Measurements from ENCODE around the gene MEAK7. TPM values are rescaled to one million over a fixed set of nuclear protein-coding genes. Genes with fewer than 3 reads are reported as not detected.

Gene MEAK7
- total RNA-seq, 1 donor from 2014 or later, result 28.1 TPM

- peaks cover 8% of the 10 kb centered on the region for H3K9me3 Mint-ChIP-seq (ENCODE audit: unreplicated experiment)
- TF ChIP-seq, protein P1, sequence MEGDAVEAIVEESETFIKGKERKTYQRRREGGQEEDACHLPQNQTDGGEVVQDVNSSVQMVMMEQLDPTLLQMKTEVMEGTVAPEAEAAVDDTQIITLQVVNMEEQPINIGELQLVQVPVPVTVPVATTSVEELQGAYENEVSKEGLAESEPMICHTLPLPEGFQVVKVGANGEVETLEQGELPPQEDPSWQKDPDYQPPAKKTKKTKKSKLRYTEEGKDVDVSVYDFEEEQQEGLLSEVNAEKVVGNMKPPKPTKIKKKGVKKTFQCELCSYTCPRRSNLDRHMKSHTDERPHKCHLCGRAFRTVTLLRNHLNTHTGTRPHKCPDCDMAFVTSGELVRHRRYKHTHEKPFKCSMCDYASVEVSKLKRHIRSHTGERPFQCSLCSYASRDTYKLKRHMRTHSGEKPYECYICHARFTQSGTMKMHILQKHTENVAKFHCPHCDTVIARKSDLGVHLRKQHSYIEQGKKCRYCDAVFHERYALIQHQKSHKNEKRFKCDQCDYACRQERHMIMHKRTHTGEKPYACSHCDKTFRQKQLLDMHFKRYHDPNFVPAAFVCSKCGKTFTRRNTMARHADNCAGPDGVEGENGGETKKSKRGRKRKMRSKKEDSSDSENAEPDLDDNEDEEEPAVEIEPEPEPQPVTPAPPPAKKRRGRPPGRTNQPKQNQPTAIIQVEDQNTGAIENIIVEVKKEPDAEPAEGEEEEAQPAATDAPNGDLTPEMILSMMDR (IDR thresholded peaks at IDR 0.05), result no peak
- peaks cover 27% of the 10 kb centered on the region for H3K36me3 Mint-ChIP-seq (ENCODE audit: unreplicated experiment)
- peak; percentile 30 for DNase-seq (ENCODE audit: extremely low spot score, unreplicated experiment)
- no peak overlapping the region for H3K27ac Mint-ChIP-seq (ENCODE audit: unreplicated experiment)
- no peaks in the 10 kb centered on the region for H3K4me1 Mint-ChIP-seq (ENCODE audit: unreplicated experiment)
- H3K27me3 Mint-ChIP-seq (ENCODE audit: unreplicated experiment), result no peaks in the 10 kb centered on the region
- no peak overlapping the region for H3K4me3 Mint-ChIP-seq (ENCODE audit: unreplicated experiment)
Measured at GRCh38 chr16:84465154-84465553, 39.3 kb downstream of the MEAK7 start.

DNA sequence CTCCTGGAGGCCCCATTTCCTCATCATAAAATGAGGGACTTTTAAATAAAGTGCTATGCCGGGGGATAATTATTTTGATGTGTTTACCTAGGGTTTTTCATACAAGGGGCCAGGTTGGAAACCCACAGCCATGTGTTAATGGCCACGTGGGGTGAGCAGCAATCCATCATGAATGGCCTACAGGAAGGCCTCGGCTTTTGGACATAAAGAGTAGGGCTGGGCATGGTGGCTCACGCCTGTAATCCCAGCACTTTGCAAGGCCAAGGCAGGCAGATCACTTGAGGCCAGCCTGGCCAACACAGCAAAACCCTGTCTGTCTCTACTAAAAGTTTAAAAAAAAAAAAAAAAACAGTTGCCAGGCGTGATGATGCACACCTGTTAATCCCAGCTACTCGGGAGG lies 40.3 kb downstream of the MEAK7 start:
- Mint-ChIP-seq H3K4me3 (ENCODE audit: unreplicated experiment) (no peak overlapping the region), H3K27me3 (ENCODE audit: unreplicated experiment) (no peaks in the 10 kb centered on the region), H3K9me3 (ENCODE audit: unreplicated experiment) (peaks cover 8% of the 10 kb centered on the region), H3K27ac (ENCODE audit: unreplicated experiment) (no peak overlapping the region), H3K36me3 (ENCODE audit: unreplicated experiment) (peaks cover 30% of the 10 kb centered on the region), H3K4me1 (ENCODE audit: unreplicated experiment) (no peaks in the 10 kb centered on the region)
- TF ChIP-seq, protein P1 (IDR thresholded peaks at IDR 0.05), result no peak
- DNase-seq (ENCODE audit: extremely low spot score, unreplicated experiment), result peak; percentile 38

DNA sequence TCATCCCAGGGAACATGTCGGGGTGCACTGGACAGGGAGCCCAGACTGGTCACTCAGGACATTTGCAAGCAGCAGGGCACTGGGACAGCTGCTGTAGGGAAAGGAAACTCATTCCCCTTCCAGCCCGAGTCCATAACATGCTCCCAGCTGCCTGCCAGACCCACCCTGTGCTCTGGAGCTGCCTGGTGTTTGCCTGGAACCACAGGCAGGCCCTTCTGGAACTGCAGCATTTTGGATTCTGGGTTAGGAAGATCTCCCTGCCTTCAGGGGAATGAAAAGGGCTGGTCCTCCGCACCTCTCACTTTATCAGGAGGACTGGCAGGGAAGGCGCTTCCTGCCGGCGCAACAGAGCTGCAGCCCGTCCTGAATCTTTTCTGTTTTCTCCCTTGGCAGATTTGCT lies 41.2 kb downstream of the MEAK7 start:
- no peaks in the 10 kb centered on the region for H3K27me3 Mint-ChIP-seq (ENCODE audit: unreplicated experiment)
- no peak overlapping the region for H3K4me3 Mint-ChIP-seq (ENCODE audit: unreplicated experiment)
- DNase-seq (ENCODE audit: extremely low spot score, unreplicated experiment), result peak; percentile 48
- no peaks in the 10 kb centered on the region for H3K4me1 Mint-ChIP-seq (ENCODE audit: unreplicated experiment)
- H3K36me3 Mint-ChIP-seq (ENCODE audit: unreplicated experiment), result peaks cover 31% of the 10 kb centered on the region
- H3K27ac Mint-ChIP-seq (ENCODE audit: unreplicated experiment), result no peak overlapping the region
- H3K9me3 Mint-ChIP-seq (ENCODE audit: unreplicated experiment), result peaks cover 8% of the 10 kb centered on the region
- TF ChIP-seq, protein P1 (IDR thresholded peaks at IDR 0.05), result no peak

- Mint-ChIP-seq H3K4me1 (ENCODE audit: unreplicated experiment) (no peaks in the 10 kb centered on the region), H3K27me3 (ENCODE audit: unreplicated experiment) (no peaks in the 10 kb centered on the region), H3K4me3 (ENCODE audit: unreplicated experiment) (no peak overlapping the region), H3K9me3 (ENCODE audit: unreplicated experiment) (peaks cover 8% of the 10 kb centered on the region), H3K36me3 (ENCODE audit: unreplicated experiment) (peaks cover 26% of the 10 kb centered on the region), H3K27ac (ENCODE audit: unreplicated experiment) (no peak overlapping the region)
- TF ChIP-seq, protein P1 (IDR thresholded peaks at IDR 0.05), result no peak
- DNase-seq (ENCODE audit: extremely low spot score, unreplicated experiment), result peak; percentile 81
Measured at GRCh38 chr16:84462296-84463210, 41.9 kb downstream of the MEAK7 start.
